ENCODE results near the gene MAGI1. TPM values are rescaled to one million over a fixed set of nuclear protein-coding genes. Genes with fewer than 3 reads are reported as not detected.
A peak's percentile ranks its signal among the peaks of the same experiment; 100 is the strongest.

Gene MAGI1
- total RNA-seq, 4 donors from 2014 or later: 49.5 to 72.1 (median 67.6) TPM

DNA sequence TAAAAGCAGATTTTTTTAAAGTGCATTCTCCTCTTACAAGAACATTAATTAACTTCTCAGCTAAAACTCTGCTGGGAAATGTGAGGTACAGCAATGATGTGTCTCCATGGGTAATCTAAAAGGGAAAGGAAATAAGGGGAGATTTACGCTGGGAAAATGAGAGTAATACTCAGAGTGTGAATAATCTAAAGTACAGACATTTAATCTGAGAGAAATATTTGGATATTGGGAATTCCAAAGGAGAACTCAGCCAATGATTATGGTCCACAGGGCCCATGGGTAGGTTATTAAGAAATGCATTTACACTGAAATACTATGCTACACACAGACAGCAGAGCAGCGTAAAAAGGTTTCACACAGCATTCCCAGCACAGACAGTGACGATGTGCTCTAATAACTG lies 229.9 kb downstream of the MAGI1 start:
- TF ChIP-seq CTCF (IDR thresholded peaks at IDR 0.05) (no peak), POLR2A (IDR thresholded peaks at IDR 0.05) (no peak)
- H3K27me3 ChIP-seq: no peaks in the 10 kb centered on the region
- H3K36me3 ChIP-seq: no peaks in the 10 kb centered on the region
- no peak overlapping the region for H3K4me3 ChIP-seq
- no peaks in the 10 kb centered on the region for H3K9me3 ChIP-seq
- no peak overlapping the region for H3K27ac ChIP-seq
- H3K4me1 ChIP-seq: no peaks in the 10 kb centered on the region
- DNase-seq: no peak

DNA sequence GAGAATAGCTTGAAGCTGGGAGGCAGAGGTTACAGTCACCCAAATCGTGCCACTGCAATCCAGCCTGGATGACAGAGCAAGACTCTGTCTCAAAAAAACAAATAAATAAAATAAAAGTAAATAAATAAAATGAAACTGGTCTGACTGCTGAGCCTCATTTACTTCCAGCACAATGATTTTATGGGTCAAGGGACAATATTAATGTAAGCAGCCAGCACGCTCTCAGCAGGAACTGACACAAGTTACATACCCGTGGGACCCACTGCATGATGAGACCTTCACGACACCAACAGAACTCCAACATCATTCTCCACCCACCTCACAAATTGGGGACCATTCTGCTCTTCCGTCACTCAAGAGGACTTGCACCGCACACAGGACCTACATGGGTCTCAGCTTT lies 230.3 kb downstream of the MAGI1 start:
- Histone ChIP-seq H3K4me1 (no peaks in the 10 kb centered on the region), H3K9me3 (no peaks in the 10 kb centered on the region), H3K27ac (no peak overlapping the region), H3K36me3 (no peaks in the 10 kb centered on the region), H3K4me3 (no peak overlapping the region), H3K27me3 (no peaks in the 10 kb centered on the region)
- no peak for DNase-seq
- TF ChIP-seq POLR2A (IDR thresholded peaks at IDR 0.05) (no peak), CTCF (IDR thresholded peaks at IDR 0.05) (no peak)

- no peaks in the 10 kb centered on the region for H3K36me3 ChIP-seq
- no peak overlapping the region for H3K27ac ChIP-seq
- H3K4me1 ChIP-seq: no peaks in the 10 kb centered on the region
- no peaks in the 10 kb centered on the region for H3K9me3 ChIP-seq
- no peak overlapping the region for H3K4me3 ChIP-seq
- no peaks in the 10 kb centered on the region for H3K27me3 ChIP-seq
- peak in 1 of 3 donors; percentile 47 for DNase-seq
- no peak for TF ChIP-seq POLR2A (IDR thresholded peaks at IDR 0.05)
- TF ChIP-seq CTCF (IDR thresholded peaks at IDR 0.05): no peak
These were observed 231.5 kb downstream of the MAGI1 start for GRCh38 chr3:65807225-65807624.

GRCh38 chr3:65806600-65806999 lies 232.1 kb downstream of the MAGI1 start:
- Histone ChIP-seq H3K27me3 (no peaks in the 10 kb centered on the region), H3K36me3 (no peaks in the 10 kb centered on the region), H3K9me3 (no peaks in the 10 kb centered on the region), H3K27ac (no peak overlapping the region), H3K4me3 (no peak overlapping the region), H3K4me1 (no peaks in the 10 kb centered on the region)
- no peak for TF ChIP-seq POLR2A (IDR thresholded peaks at IDR 0.05)
- peak in 1 of 6 experiments; percentile 10 for TF ChIP-seq CTCF (IDR thresholded peaks at IDR 0.05)
- no peak for DNase-seq

- TF ChIP-seq POLR2A (IDR thresholded peaks at IDR 0.05) (no peak), CTCF (IDR thresholded peaks at IDR 0.05) (no peak)
- H3K27ac ChIP-seq: no peak overlapping the region
- no peaks in the 10 kb centered on the region for H3K36me3 ChIP-seq
- no peak overlapping the region for H3K4me3 ChIP-seq
- no peaks in the 10 kb centered on the region for H3K27me3 ChIP-seq
- no peaks in the 10 kb centered on the region for H3K9me3 ChIP-seq
- H3K4me1 ChIP-seq: no peaks in the 10 kb centered on the region
- DNase-seq: no peak
These were observed 242.0 kb downstream of the MAGI1 start for GRCh38 chr3:65796676-65797075.

DNA sequence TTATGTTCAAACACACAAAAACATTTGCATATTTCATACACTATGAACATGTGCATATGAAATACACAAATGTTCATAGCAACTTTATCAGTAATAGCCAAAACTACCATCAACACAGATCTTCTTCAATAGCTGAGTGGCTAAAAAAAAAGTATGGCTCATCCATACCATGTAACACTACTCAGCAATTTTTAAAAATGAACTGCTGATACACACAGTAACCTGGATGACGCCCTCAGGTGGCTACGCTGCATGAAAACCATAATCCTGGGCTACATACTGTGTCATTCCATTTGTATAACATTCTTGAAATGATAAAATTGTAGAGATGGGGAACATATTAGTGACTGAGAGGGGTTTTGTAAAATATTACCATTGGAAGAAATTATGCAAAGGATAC lies 243.6 kb downstream of the MAGI1 start:
- Histone ChIP-seq H3K9me3 (no peaks in the 10 kb centered on the region), H3K4me3 (no peak overlapping the region), H3K27ac (no peak overlapping the region), H3K27me3 (no peaks in the 10 kb centered on the region), H3K4me1 (no peaks in the 10 kb centered on the region), H3K36me3 (no peaks in the 10 kb centered on the region)
- no peak for TF ChIP-seq CTCF (IDR thresholded peaks at IDR 0.05)
- no peak for TF ChIP-seq POLR2A (IDR thresholded peaks at IDR 0.05)
- no peak for DNase-seq
